ENCODE results near the gene DIP2C.

The DIP2C gene

DNA sequence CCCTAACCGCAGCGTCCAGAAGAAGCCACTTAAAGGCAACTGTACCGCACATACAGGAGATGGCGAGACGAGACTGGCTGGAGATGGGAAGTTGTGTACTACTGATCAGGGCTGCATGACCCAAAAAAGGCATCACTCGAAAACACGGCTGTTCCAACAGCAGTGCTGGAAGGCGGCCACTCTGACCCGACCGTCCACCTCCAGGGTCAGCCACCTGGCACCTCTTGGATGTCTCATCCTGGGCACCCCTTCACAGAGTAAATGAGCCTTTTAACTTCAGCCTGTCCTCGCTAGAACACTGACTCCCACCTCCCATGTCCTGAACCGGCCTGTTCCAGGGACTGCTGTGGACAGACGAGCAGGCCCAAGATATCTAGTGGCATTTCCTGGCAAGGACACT lies 180.7 kb downstream of the DIP2C start:
- DNase-seq, result no peak

DNA sequence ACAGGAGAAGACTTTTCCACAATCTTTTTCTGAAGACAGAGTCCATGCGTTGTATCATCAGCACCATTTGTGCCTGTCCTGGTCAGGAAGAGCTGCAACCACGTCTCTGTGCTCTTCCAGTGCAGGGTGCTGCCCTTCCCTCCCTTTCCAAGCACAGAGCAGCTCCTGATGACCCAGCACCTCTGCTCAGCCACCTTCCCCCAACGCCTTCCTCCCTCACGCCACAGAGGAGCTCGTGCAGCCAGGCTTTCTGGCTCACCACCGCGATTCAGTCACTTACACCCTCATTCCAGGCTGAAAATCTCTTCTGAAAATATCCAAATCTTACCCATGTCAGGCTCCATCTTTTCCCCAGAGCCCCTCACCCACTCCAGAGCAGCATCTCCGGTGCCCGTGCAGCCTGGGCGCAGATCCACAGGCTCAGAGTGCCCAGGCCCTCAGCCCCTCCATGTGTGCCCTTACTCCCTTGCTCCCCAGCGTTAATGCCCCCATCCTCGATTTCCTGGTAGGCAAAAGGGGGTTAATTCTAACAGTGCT lies 181.5 kb downstream of the DIP2C start:
- no peak for DNase-seq

DNA sequence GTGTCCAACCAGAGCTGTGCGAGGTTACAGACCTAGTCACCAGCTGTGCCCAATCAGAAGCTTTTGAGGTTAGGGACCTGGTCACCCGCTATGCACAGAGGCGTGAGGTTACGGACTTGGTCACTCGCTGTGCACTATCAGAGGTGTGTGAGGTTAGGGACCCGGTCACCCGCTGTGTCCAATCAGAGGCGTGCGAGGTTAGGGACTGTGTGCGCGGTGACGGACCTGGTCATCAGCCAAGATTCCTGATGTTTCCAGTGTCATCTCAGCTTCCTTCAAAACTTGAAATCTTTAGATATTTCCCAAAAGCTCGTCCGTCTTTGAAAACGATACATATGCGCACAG lies 182.1 kb downstream of the DIP2C start:
- DNase-seq, result no peak

DNA sequence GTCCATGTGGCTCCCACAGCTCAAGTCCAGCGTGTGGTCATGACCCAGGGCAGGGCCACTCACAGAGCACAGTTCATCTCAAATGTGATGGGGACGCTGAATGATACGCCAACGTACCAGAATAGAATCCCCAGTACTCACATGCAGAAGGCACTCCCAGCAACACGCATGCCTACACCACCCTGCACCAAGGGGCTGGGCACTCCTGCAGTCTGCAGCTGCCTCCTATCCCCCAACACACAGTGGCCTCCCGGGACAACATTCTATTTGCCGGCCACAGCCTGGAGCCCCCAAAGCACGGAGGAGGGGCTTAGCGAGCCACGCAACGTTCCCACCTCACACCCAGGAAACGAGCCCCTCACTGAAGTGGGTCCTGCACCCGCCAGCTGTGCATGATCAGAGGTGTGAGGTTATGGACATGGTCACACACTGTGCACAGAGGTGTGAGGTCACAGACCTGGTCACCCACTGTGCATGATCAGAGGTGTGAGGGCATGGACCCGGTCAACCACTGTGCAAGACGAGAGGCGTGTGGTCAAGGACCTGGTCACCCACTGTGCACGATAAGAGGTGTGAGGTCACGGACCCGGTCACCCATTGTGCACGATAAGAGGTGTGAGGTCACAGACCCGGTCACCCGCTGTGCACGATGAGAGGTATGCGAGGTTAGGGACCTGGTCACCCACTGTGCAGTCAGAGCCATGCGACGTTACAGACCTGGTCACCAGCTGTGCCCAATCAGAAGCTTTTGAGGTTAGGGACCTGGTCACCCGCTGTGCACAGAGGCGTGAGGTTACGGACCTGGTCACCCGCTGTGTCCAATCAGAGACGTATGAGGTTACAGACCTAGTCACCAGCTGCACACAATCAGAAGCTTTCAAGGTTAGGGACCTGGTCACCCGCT lies 182.8 kb downstream of the DIP2C start:
- DNase-seq, result no peak

DNA sequence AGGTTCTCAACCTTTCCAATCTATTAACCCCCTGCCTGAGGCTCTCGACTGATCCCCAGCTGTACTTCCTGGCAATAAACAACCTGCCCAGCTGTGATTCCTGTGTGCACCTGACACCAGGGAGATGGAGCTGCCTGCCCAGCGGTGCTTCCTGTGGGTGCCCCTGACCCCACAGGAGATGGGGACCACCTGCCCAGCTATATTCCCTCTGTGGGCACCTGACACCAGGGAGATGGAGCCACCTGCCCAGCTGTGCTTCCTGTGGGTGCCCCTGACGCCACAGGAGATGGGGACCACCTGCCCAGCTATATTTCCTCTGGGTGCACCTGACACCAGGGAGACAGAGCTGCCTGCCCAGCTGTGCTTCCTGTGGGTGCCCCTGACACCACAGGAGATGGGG lies 184.0 kb downstream of the DIP2C start:
- DNase-seq, result no peak

DNA sequence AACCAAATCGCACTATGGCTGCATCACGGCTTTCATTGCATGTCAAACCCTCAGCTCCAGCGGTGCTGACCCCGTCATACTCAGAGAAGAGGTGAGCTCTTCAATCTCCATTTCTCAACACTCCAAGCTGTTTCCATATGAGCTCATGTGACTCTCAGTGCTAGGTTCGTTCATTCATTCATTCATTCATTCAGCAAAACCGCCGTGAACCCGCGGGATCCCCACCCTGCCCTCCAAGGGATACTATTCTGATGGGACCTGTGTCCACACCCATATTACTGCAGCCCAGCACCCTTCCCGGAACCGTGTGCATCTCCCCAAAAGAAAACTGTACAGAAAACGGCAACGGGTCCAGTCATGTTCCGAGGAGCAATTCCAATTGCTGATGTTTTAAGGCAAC lies 184.7 kb downstream of the DIP2C start:
- DNase-seq, result no peak

DNA sequence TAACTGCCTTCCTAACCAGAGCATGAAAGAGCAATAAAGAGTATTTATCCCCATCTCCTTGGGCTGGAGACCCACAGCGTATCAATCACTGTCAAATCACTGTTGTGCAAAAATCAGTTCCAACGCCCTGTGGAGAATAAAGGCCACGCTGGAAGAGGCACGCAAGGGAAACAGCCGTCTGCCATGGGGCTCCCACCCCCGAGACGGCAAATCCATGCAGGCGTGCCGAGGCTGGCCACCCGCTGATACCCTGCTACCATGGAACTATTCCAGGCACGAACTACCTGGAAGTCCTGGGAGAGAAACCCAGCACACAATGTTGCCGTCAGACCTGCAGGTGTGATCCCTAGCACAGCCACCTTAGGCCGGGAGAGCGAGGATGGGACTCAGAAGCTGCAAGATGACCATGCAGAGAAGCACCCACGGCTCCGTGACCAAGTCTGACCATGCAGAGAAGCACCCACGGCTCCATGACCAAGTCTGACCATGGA lies 185.3 kb downstream of the DIP2C start:
- no peak for DNase-seq

DNA sequence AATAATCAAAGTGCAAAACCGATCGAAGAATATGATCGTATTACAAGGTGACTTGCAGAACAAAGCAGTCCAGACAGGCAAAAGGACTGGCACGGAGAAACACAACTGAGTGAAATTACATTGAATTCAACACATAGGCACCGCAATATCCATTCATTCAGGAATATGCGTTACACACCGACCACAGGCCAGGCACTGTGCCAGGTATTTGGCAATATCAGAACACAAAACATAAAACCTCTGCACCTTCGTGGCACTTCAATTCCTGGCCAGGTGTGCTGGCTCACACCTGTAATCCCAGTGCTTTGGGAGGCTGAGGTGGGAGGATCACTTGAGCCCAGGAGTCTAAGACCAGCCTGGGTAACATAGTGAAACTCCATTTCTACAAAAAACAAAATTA lies 187.9 kb downstream of the DIP2C start:
- peak; percentile 46 for DNase-seq

DNA sequence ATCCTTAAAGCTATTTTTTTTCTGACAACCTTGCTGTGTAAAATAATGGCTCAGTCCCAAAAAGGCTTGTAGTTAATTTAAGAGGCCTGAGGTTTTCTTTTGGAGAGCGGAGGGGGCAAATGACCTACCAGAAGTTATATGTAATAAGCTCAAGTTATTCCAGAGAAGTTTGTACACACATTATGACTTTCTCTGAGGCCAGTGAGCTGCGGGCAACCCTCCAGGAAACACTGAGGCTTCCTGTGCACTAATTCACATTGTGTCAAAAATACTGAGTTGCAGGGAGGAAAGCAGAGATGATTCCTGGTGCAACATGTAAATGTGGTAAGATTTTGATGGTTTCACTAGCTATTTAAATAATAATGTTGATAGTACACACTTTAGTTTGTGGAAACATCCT lies 188.6 kb downstream of the DIP2C start:
- no peak for DNase-seq

DNA sequence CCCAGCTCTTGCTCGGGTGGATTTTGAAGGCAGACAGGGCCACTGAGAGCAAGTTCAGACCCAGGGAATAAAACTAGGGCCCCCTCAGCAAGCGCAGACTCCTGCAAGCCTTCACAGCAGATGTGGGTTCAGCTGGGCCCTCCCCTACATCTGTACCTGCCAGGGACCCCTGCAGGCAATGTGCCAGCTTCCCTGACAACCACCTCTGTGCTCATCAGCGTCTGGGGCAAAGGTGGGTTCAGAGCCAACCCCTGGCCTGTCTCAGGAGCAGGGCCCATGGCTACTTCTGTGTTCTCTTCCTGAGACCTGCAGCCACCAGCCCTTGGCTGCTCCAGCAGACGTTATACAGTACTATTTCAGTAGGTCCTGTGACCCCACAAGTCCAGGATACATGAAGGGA lies 189.5 kb downstream of the DIP2C start:
- no peak for DNase-seq

DNA sequence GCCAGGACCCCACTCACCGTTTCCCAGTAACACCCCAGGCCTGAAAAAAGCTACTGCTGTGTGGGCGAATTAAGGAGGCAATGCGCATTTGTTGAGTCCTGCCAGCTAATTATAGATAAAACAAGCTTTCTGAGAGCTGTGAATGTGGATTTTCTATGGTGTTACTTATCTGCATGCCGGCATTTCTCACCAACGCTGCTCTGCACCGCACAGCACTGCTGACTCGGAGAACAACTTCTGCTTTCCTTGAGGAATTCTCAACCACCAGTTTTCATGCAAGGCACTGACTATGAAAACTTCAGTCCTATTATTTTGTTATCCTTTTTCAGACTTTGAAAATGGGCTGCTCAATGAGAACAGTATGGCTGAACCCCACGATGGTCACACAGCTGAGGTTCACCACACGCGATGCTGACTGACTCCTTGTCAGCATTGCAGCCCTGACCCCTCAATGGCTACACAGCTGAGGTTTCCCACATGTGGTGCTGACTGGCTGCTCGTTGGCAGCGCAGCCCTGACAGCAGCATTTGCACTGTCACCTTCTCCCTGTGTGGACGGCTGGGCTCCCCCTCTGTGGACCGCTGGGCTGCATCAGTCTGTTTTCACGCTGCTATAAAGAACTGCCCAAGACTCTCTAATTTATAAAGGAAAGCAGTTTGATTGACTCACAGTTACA lies 190.6 kb downstream of the DIP2C start:
- no peak for DNase-seq

DNA sequence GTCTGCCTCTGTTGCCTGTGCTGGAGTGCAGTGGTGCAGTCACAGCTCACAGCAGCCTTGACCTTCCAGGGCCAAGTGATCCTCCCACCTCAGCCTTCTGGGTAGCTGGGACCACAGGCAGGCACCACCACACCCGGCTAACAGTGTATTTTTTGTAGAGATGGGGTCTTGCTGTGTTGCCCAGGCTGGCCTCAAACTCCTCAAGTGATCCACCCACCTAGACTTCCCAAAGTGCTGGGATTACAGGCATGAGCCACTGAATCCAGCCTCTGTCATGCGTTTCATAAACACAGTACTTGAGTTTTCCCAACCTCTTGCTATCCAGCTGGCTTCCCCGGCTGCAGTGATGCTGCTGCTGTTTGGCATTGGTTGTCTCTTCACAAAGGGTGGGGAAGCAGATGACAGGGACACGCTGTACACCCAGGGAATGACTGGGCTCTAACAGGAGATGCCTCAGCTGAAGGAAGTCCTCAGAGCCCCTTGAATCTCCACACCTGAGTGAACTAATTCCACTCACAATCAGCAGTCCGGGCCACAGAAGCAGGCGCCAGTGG lies 191.5 kb downstream of the DIP2C start:
- no peak for DNase-seq

DNA sequence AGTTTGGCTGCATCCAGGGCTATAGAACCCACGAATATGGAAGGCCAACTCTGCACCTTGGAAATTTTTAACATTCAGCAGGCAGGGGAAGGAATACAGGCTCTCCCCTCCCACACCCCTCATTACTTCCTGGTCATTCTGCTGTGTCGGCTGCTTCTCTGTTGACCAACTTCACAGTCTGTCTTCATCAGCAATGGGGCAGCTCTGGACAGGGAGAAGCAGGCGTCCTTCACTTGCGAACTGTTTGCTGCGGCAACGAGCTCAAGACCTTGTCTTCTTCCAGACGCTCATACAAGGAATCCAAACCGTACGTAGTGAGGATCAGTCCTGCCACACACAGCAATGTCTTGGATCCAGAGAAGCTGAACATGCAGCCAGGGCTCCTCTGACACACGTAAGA lies 192.2 kb downstream of the DIP2C start:
- no peak for DNase-seq

DNA sequence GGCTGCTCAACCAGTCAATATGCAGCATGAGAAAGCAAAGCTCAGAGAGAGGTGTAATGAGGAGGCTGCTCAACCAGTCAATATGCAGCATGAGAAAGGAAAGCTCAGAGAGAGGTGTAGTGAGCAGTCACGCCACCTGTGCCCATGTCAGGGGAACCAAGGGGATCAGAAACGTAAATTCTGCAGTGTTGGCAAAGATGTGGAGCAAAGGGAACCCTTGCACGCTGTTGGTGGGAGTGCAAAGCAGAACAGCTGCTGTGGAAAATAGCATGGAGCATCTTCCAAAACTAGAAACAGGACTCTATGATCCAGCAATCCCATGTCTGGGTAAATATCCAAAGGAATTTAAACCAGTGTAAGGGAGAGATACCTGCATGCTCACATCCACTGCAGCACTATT lies 194.9 kb downstream of the DIP2C start:
- DNase-seq, result no peak

DNA sequence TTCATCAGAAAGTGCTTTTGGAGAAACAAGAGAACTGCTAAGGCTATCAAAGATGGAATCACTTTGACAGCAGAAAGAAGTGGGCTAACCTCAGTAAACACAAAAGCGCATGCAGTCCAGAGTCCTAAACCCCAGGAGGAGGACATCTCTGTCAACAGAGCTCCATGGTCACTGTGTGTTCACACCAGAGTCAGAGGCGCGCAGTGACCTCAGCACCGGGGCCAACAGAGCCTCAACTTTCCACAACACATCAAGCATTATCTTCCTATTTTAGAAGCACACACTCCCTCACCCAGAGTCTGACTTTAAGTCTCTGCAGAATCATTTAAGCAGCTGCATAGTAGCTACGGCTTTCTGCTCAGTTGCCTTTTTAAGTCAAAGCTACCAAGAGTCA lies 195.3 kb downstream of the DIP2C start:
- DNase-seq, result no peak

DNA sequence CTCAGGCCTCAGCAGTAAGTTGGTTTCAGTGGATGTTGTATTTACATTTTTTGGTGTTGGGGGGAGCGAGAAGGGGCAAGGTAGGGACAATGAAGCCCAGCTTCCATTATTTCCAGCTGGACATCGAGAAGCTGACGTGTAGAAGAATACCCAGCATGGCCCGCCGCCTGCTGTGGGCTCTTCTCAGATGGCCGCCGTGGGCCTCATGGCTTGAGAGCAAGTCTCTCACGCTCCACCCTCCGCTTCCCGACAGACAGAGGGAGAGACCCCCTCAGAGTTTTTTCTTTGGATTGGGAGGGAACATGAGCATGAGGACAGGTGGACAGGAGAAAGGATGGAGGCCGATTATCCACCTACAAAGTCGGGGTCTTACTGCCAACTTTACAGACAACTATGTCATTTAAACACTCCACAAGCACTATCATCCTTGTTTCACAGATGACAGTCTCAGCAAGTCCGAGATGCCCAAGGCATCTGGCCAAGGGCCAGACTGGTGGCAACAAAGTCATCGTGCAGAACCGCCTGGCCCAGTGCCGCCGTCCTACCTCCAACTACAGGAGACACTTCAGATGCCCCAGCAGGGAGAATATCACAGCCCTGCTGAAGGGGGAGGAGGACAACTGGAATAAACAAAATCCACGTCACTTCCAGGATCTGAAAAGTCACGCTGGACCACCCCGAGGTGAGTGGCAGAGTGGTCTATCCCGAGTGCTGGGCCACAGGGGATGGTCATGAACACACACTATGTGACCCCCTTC lies 195.9 kb downstream of the DIP2C start:
- DNase-seq, result no peak

DNA sequence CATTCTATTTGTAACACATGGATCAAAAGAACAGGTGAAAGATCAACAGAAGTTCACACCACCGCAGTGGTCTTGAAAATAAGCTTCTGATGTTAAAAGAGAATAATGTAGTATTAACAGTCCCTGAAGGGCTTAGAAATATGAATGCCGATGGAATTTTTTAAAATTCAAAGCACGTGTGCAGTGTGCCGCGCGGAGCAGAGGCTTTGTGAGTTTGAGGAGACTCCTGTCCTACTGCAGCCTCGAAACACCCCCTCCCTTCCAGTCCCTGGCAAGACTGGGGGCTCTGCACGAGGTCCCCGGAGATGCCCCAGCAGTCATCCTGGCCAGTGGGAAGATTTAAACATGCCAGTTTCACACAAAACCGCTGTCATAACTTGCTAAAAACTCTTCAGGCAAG lies 196.6 kb downstream of the DIP2C start:
- DNase-seq, result no peak

DNA sequence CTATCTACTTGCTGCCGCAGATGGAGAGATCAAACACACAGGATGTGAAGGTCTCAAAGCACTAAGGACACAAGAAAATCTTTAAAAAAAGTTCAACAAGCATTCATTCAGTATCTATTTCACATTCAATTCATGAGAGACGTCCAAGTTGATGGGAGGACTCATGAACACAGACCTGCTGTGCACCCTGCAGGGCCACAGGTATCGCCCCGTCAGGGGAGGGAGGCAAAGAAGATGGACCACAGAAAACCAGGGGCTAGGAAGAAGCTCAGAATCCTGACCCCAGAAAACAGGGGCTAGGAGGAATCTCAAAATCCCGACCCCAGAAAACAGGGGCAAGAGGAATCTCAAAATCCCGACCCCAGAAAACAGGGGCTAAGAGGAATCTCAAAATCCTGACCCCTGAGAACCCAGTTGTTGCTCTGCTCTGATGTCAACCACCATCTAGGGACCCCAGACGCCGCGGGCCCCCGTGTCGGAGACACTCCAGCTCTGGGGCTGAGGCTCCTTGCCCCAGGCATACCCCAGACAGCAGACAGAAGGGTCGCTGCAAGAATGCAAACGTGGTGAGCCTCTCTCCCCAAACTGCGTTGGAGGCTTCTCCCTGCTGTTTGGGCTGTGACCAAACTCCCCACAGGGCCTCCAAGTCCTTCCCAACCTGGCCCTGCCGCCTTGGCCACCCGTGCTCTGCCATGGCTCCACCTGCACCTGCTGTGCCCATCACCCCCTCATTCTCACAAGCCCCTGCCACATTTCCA lies 197.6 kb downstream of the DIP2C start:
- DNase-seq, result no peak

DNA sequence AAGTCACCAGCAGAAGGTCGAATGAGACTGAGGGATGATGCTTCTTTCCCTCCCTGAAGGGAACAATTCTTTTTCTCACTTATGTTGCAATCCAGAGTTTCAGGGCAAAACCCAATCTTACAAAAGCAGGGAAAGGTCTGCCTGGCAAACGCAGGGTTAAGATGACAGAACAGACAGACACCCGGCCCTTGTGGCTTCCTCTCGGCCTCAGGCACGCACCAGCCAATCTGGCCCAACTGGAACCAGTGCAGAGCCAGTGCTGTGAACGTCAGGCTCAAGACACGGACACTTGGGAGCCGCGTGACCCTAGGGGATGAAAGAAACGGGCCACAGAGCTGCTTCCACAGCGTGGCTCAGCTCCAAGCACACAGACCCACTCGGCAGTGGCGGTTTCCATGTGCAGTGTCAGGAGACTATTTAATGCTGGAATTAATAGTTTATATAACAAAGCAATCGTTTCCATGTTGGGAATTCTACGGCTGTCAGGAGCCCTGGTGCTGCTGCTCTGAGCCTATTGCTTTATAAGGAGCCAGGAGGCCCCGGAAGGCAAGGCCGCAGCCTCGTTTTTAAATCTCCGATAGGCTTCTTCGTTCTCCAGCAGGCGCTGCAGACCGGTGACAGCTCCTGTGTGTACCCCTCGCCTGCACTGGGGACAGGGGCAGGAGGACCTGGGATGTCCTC lies 198.4 kb downstream of the DIP2C start:
- DNase-seq, result no peak

DNA sequence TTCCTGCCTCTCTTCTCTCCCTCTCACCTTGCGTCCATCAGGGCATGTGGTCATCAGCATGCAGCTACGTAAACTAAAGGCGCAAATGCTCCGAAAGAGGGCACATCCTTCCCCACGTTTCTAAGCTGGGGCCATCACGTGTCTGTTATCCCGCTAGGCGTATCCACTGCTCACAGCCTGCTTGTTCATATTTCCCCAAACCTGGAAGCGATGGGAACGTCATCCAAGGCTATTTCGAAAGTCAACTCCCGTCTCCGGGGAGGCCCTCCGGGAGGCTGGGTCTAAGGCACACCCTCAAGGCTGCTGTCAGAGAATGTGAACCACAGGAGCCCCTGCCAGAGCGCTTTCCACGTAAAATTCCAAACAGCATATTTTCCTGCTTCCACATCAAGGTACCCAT lies 199.2 kb downstream of the DIP2C start:
- no peak for DNase-seq

DNA sequence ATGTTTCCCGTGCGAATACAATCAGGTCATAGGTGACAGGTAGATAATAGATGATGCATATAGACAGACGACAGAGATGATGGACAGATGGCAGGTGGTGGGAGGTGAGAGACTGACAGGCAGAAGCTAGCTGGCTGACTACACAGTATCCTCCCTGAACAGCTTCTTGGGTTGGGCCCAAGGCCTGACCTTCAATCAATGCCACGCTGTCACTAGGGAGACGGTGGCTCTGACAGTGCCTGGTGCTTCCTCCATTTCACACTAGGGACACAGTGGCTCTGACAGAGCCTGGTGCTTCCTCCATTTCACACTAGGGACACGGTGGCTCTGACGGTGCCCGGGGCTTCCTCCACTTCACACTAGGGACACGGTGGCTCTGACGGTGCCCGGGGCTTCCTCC lies 200.1 kb downstream of the DIP2C start:
- no peak for DNase-seq

DNA sequence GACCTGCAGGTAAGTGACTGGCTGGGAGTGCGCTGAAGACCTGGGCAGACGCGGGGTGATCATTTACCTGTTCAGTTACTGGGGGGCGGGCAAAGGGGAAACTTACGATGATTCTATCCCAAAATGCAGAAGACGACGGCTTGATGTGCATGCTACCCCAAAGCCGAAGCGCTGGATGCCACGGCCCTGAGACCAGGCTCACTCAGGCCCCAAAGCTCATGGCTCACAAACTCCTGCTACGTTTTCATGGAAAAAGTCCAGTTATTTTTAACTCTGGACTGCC lies 200.6 kb downstream of the DIP2C start:
- DNase-seq, result no peak

All from NCI-H2107 (cell line).